ENCODE measurements around the gene COQ5. TPM values are rescaled to one million over a fixed set of nuclear protein-coding genes. Genes with fewer than 3 reads are reported as not detected.

COQ5 gene
- polyA plus RNA-seq, 1 donor from 2014 or later: 91.6 TPM

DNA sequence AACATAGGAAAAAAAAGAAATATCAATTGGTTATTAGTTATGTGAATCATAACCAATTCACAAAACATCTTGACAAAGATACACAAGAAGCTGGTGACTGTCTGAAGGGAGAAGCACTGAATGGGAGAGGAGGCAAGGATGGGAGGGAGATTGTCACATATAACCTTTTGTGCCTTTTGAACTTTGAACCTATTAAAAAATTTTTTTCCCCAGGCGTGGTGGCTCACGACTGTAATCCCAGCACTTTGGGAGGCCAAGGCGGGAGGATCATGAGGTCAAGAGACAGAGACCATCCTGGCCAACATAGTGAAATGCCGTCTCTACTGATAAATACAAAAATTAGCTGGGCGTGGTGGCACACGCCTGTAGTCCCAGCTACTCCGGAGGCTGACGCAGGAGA, 20.4 kb downstream of the COQ5 start:
- Histone ChIP-seq H4K20me1 (ENCODE audit: insufficient read depth) (no peaks in the 10 kb centered on the region), H3K9me3 (ENCODE audit: low read length) (no peaks in the 10 kb centered on the region), H3K27ac (ENCODE audit: low read length) (no peak overlapping the region), H3K27me3 (ENCODE audit: insufficient read depth, low read depth, low read length) (no peaks in the 10 kb centered on the region), H3K4me2 (ENCODE audit: low read length) (no peak overlapping the region), H3K79me2 (replicated peaks; ENCODE audit: insufficient read depth, low read length) (no peaks in the 10 kb centered on the region), H3F3A (ENCODE audit: insufficient read depth, low read length, poor library complexity, severe bottlenecking) (no peaks in the 10 kb centered on the region), H3K36me3 (ENCODE audit: insufficient read depth, low read length) (peaks cover 3% of the 10 kb centered on the region), H3K9me2 (ENCODE audit: insufficient read depth, low read length) (no peaks in the 10 kb centered on the region), H2AFZ (ENCODE audit: low read depth, low read length) (no peak overlapping the region), H3K9ac (ENCODE audit: low read length) (no peak overlapping the region), H3K4me3 (ENCODE audit: low read length) (no peak overlapping the region)
- TF ChIP-seq, protein P1, sequence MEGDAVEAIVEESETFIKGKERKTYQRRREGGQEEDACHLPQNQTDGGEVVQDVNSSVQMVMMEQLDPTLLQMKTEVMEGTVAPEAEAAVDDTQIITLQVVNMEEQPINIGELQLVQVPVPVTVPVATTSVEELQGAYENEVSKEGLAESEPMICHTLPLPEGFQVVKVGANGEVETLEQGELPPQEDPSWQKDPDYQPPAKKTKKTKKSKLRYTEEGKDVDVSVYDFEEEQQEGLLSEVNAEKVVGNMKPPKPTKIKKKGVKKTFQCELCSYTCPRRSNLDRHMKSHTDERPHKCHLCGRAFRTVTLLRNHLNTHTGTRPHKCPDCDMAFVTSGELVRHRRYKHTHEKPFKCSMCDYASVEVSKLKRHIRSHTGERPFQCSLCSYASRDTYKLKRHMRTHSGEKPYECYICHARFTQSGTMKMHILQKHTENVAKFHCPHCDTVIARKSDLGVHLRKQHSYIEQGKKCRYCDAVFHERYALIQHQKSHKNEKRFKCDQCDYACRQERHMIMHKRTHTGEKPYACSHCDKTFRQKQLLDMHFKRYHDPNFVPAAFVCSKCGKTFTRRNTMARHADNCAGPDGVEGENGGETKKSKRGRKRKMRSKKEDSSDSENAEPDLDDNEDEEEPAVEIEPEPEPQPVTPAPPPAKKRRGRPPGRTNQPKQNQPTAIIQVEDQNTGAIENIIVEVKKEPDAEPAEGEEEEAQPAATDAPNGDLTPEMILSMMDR (IDR thresholded peaks at IDR 0.05; ENCODE audit: poor library complexity, severe bottlenecking): no peak
- TF ChIP-seq EZH2 (IDR thresholded peaks at IDR 0.05; ENCODE audit: borderline replicate concordance, insufficient read depth, low read length, poor library complexity, severe bottlenecking): no peak
- TF ChIP-seq, protein P2, sequence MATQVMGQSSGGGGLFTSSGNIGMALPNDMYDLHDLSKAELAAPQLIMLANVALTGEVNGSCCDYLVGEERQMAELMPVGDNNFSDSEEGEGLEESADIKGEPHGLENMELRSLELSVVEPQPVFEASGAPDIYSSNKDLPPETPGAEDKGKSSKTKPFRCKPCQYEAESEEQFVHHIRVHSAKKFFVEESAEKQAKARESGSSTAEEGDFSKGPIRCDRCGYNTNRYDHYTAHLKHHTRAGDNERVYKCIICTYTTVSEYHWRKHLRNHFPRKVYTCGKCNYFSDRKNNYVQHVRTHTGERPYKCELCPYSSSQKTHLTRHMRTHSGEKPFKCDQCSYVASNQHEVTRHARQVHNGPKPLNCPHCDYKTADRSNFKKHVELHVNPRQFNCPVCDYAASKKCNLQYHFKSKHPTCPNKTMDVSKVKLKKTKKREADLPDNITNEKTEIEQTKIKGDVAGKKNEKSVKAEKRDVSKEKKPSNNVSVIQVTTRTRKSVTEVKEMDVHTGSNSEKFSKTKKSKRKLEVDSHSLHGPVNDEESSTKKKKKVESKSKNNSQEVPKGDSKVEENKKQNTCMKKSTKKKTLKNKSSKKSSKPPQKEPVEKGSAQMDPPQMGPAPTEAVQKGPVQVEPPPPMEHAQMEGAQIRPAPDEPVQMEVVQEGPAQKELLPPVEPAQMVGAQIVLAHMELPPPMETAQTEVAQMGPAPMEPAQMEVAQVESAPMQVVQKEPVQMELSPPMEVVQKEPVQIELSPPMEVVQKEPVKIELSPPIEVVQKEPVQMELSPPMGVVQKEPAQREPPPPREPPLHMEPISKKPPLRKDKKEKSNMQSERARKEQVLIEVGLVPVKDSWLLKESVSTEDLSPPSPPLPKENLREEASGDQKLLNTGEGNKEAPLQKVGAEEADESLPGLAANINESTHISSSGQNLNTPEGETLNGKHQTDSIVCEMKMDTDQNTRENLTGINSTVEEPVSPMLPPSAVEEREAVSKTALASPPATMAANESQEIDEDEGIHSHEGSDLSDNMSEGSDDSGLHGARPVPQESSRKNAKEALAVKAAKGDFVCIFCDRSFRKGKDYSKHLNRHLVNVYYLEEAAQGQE (IDR thresholded peaks at IDR 0.05; ENCODE audit: borderline replicate concordance): no peak
- TF ChIP-seq POLR2AphosphoS5 (IDR thresholded peaks at IDR 0.05): no peak
- TF ChIP-seq MXI1 (conservative IDR thresholded peaks at IDR 0.05; ENCODE audit: poor library complexity, severe bottlenecking): no peak
- TF ChIP-seq RAD21 (conservative IDR thresholded peaks at IDR 0.05): no peak
- TF ChIP-seq EP300 (conservative IDR thresholded peaks at IDR 0.05; ENCODE audit: poor library complexity, severe bottlenecking): no peak
- no peak for TF ChIP-seq TAF1 (IDR thresholded peaks at IDR 0.05; ENCODE audit: low read depth)
- TF ChIP-seq SMC3 (conservative IDR thresholded peaks at IDR 0.05; ENCODE audit: poor library complexity): no peak

DNA sequence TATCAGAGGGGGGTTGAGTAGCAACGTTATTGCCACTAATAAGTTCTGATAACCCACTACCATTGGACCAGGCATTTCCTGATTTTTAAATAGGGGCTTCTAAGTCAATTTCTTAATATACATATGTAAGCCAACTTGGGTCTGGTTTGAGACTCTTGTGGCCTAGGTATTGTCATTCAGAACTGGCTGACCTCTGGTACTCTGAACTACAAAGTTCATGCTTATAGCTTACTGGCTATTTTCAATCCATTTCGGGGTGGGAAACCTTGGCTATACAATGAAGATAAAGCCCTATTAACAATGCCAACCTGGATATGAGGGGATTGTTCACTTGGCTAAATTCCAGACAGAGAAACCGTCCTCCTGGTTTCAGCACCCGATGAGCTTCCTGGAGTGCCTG, 24.4 kb downstream of the COQ5 start:
- no peak for TF ChIP-seq TAF1 (IDR thresholded peaks at IDR 0.05; ENCODE audit: low read depth)
- no peak for TF ChIP-seq SMC3 (conservative IDR thresholded peaks at IDR 0.05; ENCODE audit: poor library complexity)
- TF ChIP-seq EP300 (conservative IDR thresholded peaks at IDR 0.05; ENCODE audit: poor library complexity, severe bottlenecking): no peak
- TF ChIP-seq, protein P2 (IDR thresholded peaks at IDR 0.05; ENCODE audit: borderline replicate concordance): no peak
- no peak for TF ChIP-seq RAD21 (conservative IDR thresholded peaks at IDR 0.05)
- no peak for TF ChIP-seq MXI1 (conservative IDR thresholded peaks at IDR 0.05; ENCODE audit: poor library complexity, severe bottlenecking)
- TF ChIP-seq, protein P1 (IDR thresholded peaks at IDR 0.05; ENCODE audit: poor library complexity, severe bottlenecking): no peak
- no peak for TF ChIP-seq EZH2 (IDR thresholded peaks at IDR 0.05; ENCODE audit: borderline replicate concordance, insufficient read depth, low read length, poor library complexity, severe bottlenecking)
- no peak for TF ChIP-seq POLR2AphosphoS5 (IDR thresholded peaks at IDR 0.05)
- H2AFZ ChIP-seq (ENCODE audit: low read depth, low read length): no peak overlapping the region
- H3K4me3 ChIP-seq (ENCODE audit: low read length): no peak overlapping the region
- H3F3A ChIP-seq (ENCODE audit: insufficient read depth, low read length, poor library complexity, severe bottlenecking): no peaks in the 10 kb centered on the region
- no peaks in the 10 kb centered on the region for H3K79me2 ChIP-seq (replicated peaks; ENCODE audit: insufficient read depth, low read length)
- H3K27ac ChIP-seq (ENCODE audit: low read length): no peak overlapping the region
- H3K36me3 ChIP-seq (ENCODE audit: insufficient read depth, low read length): peaks cover 6% of the 10 kb centered on the region
- H3K9me3 ChIP-seq (ENCODE audit: low read length): no peaks in the 10 kb centered on the region
- no peaks in the 10 kb centered on the region for H4K20me1 ChIP-seq (ENCODE audit: insufficient read depth)
- H3K9ac ChIP-seq (ENCODE audit: low read length): no peak overlapping the region
- no peak overlapping the region for H3K4me2 ChIP-seq (ENCODE audit: low read length)
- no peaks in the 10 kb centered on the region for H3K9me2 ChIP-seq (ENCODE audit: insufficient read depth, low read length)
- no peaks in the 10 kb centered on the region for H3K27me3 ChIP-seq (ENCODE audit: insufficient read depth, low read depth, low read length)

Measured in neural cell (in vitro differentiated cells).